Neuronal stem cell (in vitro differentiated cells): ENCODE data around the gene AATF.

Source experiments
- DNase-seq: peaks from one replicate; pipeline ENCODE4 v3.0.0-alpha.2; 2013; ENCODE audit warnings: low spot score
- H2AFZ ChIP-seq: one replicate; pipeline ENCODE4 v1.6.1; 2013; ENCODE audit warnings: mild to moderate bottlenecking, low read length, inconsistent platforms
- H2AK5ac ChIP-seq: 2 replicates; pipeline ENCODE4 v1.6.1; 2013; ENCODE audit warnings: low read depth, mild to moderate bottlenecking, inconsistent platforms, low read length, moderate library complexity, mixed read lengths
- H2BK120ac ChIP-seq: 2 replicates; pipeline ENCODE4 v1.6.1; 2013; ENCODE audit warnings: low read depth, mild to moderate bottlenecking, inconsistent platforms, low read length, moderate library complexity, mixed read lengths
- H2BK12ac ChIP-seq: one replicate; pipeline ENCODE4 v1.6.1; 2013; ENCODE audit warnings: low read length, inconsistent platforms
- H2BK15ac ChIP-seq: 2 replicates; pipeline ENCODE4 v1.6.1; 2013; ENCODE audit warnings: mild to moderate bottlenecking, low read length, inconsistent platforms, mixed read lengths
- H2BK5ac ChIP-seq: one replicate; pipeline ENCODE4 v1.6.1; 2013; ENCODE audit warnings: inconsistent platforms, mild to moderate bottlenecking, low read length, moderate library complexity
- H3K14ac ChIP-seq: one replicate; pipeline ENCODE4 v1.6.1; 2013; ENCODE audit warnings: low read length, inconsistent platforms
- H3K18ac ChIP-seq: 2 replicates; pipeline ENCODE4 v1.6.1; 2013; ENCODE audit warnings: low read length, inconsistent platforms
- H3K23ac ChIP-seq: 2 replicates; pipeline ENCODE4 v1.6.1; 2013; ENCODE audit warnings: low read depth, mild to moderate bottlenecking, mixed read lengths, low read length, inconsistent platforms; ENCODE audit not compliant: poor library complexity
- H3K27ac ChIP-seq: replicated peaks from 3 replicates; pipeline ENCODE4 v1.5.1; 2013; ENCODE audit warnings: low read length, inconsistent platforms
- H3K27me3 ChIP-seq, 3 experiments: 2 replicates each; pipeline ENCODE4 v1.6.1; 2013; ENCODE audit warnings: low read length in 3 of 3, mild to moderate bottlenecking in 2 of 3, inconsistent platforms in 1 of 3, low read depth in 1 of 3, mixed read lengths in 1 of 3, moderate library complexity in 1 of 3; ENCODE audit not compliant: control insufficient read depth in 3 of 3, insufficient read depth in 3 of 3
- H3K36me3 ChIP-seq, 2 donors: replicated peaks in 1 of 2; 2 replicates each; pipeline ENCODE4 v1.6.1; 2013; ENCODE audit warnings: low read length in 2 of 2; ENCODE audit not compliant: control insufficient read depth in 2 of 2, insufficient read depth in 2 of 2
- H3K4ac ChIP-seq: 2 replicates; pipeline ENCODE4 v1.6.1; 2013; ENCODE audit warnings: inconsistent platforms, mild to moderate bottlenecking, low read length, moderate library complexity
- H3K4me1 ChIP-seq, 2 donors: 1 replicate in 1 of 2; 2 replicates in 1 of 2; pipeline ENCODE4 v1.6.1; 2013; ENCODE audit warnings: low read length in 2 of 2, low read depth in 1 of 2; ENCODE audit not compliant: control insufficient read depth in 2 of 2, insufficient read depth in 1 of 2
- H3K4me2 ChIP-seq: one replicate; pipeline ENCODE4 v1.6.1; 2013; ENCODE audit warnings: mild to moderate bottlenecking, low read length, inconsistent platforms; ENCODE audit not compliant: insufficient read depth, poor library complexity, severe bottlenecking
- H3K4me3 ChIP-seq, 2 donors: 2 replicates each; pipeline ENCODE4 v1.5.1; 2013; ENCODE audit warnings: low read length in 2 of 2, mild to moderate bottlenecking in 2 of 2, inconsistent platforms in 1 of 2, moderate library complexity in 1 of 2
- H3K79me1 ChIP-seq: one replicate; pipeline ENCODE4 v1.6.1; 2013; ENCODE audit warnings: low read depth, mild to moderate bottlenecking, inconsistent platforms, low read length, moderate library complexity
- H3K9ac ChIP-seq: one replicate; pipeline ENCODE4 v1.6.1; 2013; ENCODE audit warnings: mild to moderate bottlenecking, low read depth, low read length, inconsistent platforms; ENCODE audit not compliant: poor library complexity
- H3K9me3 ChIP-seq, 2 donors: replicated peaks in 1 of 2; 2 replicates each; pipeline versions ENCODE3 to v1.6.1; 2013; ENCODE audit warnings: low read length in 2 of 2, mild to moderate bottlenecking in 2 of 2, inconsistent platforms in 1 of 2, low read depth in 1 of 2, mixed read lengths in 1 of 2, moderate library complexity in 1 of 2; ENCODE audit not compliant: control insufficient read depth in 2 of 2, insufficient read depth in 1 of 2
- H4K8ac ChIP-seq: one replicate; pipeline ENCODE4 v1.6.1; 2013; ENCODE audit warnings: low read depth, mild to moderate bottlenecking, inconsistent platforms, low read length, moderate library complexity
- H4K91ac ChIP-seq: one replicate; pipeline ENCODE4 v1.6.1; 2013; ENCODE audit warnings: low read length, low read depth, mild to moderate bottlenecking, inconsistent platforms; ENCODE audit not compliant: poor library complexity
- WGBS, 2 donors: extraction: QIAGEN DNeasy Blood & Tissue Kit; methylation state at CpG; one replicate each; pipeline ENCODE4 v1.1.7; 2013; ENCODE audit warnings: missing lambda C conversion rate in 2 of 2, mixed read lengths in 1 of 2; ENCODE audit not compliant: insufficient read length in 2 of 2, insufficient replicate concordance in 1 of 2; ENCODE audit errors: extremely low coverage in 2 of 2; 5-methylcytosine and 5-hydroxymethylcytosine counted together

AATF gene

DNA sequence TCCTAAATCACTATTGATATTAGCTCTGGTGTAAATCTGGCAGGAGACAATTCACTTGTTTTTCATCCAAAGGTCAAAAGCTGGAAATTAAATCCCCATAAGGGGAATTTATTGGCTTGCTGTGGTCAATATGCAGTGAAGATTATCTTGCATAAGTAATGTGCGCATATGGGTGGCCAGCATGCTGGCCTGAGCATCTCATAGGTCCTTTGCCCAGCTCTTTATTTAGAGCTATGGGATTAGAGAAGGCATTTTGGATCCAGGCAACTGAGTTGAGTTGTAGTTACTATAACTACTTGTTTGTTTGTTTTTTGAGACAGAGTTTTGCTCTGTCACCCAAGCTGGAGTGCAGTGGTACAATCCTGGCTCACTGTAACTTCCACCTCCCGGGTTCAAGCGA is 110.7 kb downstream of the AATF start:
- Histone ChIP-seq H3K4ac (no peak overlapping the region), H3K9me3 (peaks cover 0 to under 1% of the 10 kb centered on the region in 2 donors), H3K4me1 (peaks cover 7% of the 10 kb centered on the region in 2 donors), H3K27me3 (no peaks in the 10 kb centered on the region), H2BK12ac (no peak overlapping the region), H3K18ac (no peak overlapping the region), H2BK15ac (no peak overlapping the region), H3K4me2 (no peak overlapping the region), H4K8ac (no peak overlapping the region), H2BK5ac (no peak overlapping the region), H3K36me3 (peaks cover 8 to 21% of the 10 kb centered on the region in 2 donors), H3K14ac (no peak overlapping the region), H2AFZ (no peak overlapping the region), H3K4me3 (no peak overlapping the region), H2BK120ac (no peak overlapping the region), H3K79me1 (no peaks in the 10 kb centered on the region), H3K23ac (no peak overlapping the region), H4K91ac (no peak overlapping the region), H3K9ac (no peak overlapping the region), H2AK5ac (no peak overlapping the region), H3K27ac (no peak overlapping the region)
- DNase-seq: no peak
- no CpG with 5 or more reads among the region's 3 CpGs for WGBS, 2 donors

DNA sequence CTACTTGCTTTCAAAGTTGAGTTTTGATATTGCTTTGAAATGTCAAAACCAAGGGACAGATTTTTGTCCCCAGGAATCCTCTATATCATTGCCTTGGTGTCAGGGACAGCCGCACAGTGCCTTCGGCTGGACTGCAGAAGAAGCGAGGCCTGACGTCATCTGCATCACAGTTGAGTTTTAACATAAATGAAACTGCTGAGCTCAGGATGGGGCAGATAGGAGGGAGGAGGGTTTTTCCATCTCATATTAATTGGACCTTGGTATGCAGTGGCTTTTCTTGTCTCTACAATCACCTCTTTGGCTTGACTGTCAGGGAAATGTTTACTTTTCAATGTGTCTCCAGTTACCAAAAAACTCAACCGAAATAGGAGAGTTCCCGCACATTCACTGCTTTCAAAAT is 111.3 kb downstream of the AATF start:
- no peak overlapping the region for H2BK15ac ChIP-seq
- H3K23ac ChIP-seq: no peak overlapping the region
- H3K4me2 ChIP-seq: no peak overlapping the region
- no peak overlapping the region for H2BK120ac ChIP-seq
- no peak overlapping the region for H3K27ac ChIP-seq
- peaks cover 2 to 3% of the 10 kb centered on the region in 2 donors for H3K4me1 ChIP-seq
- peaks cover 5 to 16% of the 10 kb centered on the region in 2 donors for H3K36me3 ChIP-seq
- H3K4ac ChIP-seq: no peak overlapping the region
- H3K9me3 ChIP-seq: no peaks in the 10 kb centered on the region
- H3K27me3 ChIP-seq: no peaks in the 10 kb centered on the region
- no peak overlapping the region for H3K4me3 ChIP-seq
- no peak overlapping the region for H3K9ac ChIP-seq
- H3K14ac ChIP-seq: no peak overlapping the region
- H4K8ac ChIP-seq: no peak overlapping the region
- no peak overlapping the region for H2AFZ ChIP-seq
- no peak overlapping the region for H4K91ac ChIP-seq
- no peak overlapping the region for H3K18ac ChIP-seq
- H2BK5ac ChIP-seq: no peak overlapping the region
- WGBS, 2 donors: no CpG with 5 or more reads among the region's 6 CpGs
- H2BK12ac ChIP-seq: no peak overlapping the region
- DNase-seq: no peak
- H2AK5ac ChIP-seq: no peak overlapping the region
- H3K79me1 ChIP-seq: no peaks in the 10 kb centered on the region

DNA sequence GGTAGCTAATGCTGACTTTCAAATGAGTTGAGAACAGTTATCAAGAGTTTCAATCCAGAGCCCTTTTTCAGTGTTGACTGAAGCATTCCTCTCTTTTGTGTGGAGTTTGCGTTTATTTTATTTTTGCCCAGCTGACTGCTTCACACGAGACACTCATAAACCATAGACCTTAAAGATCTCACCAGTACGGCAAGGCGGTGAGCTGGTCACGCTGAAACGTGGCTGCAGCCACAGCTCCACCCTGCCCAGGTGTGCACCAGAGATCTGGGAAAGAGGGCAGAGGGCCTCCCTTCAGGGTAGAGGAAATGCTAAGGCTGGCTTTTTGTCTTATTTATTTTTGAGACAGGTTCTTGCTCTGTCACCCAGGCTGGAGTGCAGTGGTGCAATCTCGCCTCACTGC is 112.2 kb downstream of the AATF start:
- Histone ChIP-seq H3K23ac (no peak overlapping the region), H2BK15ac (no peak overlapping the region), H2BK120ac (no peak overlapping the region), H3K4ac (no peak overlapping the region), H3K4me1 (peaks cover 3% of the 10 kb centered on the region in 2 donors), H2AFZ (no peak overlapping the region), H3K4me3 (no peak overlapping the region), H3K36me3 (peaks cover 5 to 16% of the 10 kb centered on the region in 2 donors), H2BK12ac (no peak overlapping the region), H2BK5ac (no peak overlapping the region), H3K27me3 (peaks cover 0 to 5% (median 3%) of the 10 kb centered on the region in 3 experiments), H3K14ac (no peak overlapping the region), H3K18ac (no peak overlapping the region), H4K8ac (no peak overlapping the region), H3K27ac (no peak overlapping the region), H4K91ac (no peak overlapping the region), H3K79me1 (no peaks in the 10 kb centered on the region), H3K9me3 (no peaks in the 10 kb centered on the region), H3K9ac (no peak overlapping the region), H3K4me2 (no peak overlapping the region), H2AK5ac (no peak overlapping the region)
- DNase-seq: no peak
- no CpG with 5 or more reads among the region's 7 CpGs for WGBS, 2 donors

DNA sequence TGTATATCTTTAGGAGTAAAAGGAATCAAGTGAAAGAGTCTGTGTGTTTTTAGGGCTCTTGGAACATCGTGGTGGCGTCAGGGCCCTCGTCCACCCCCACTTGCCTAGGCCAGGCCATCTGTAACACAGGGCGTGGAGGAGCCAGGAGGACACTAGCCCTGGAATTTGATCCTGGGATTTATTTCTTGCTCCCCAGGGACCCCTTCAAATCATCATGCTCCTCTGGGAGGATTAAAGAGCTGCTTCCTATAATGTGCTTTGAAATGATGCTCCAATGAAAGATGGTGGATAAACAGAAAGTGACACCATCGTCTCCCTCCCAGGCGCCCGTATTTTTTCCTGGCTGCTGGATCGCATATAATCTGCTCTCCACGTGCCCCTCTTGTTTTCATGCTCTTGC is 113.3 kb downstream of the AATF start:
- Histone ChIP-seq H3K4me3 (no peak overlapping the region), H3K9me3 (no peaks in the 10 kb centered on the region), H2BK15ac (no peak overlapping the region), H4K91ac (no peak overlapping the region), H3K4ac (no peak overlapping the region), H2AFZ (peak overlapping the region; percentile 7), H3K4me1 (peaks cover 3 to 4% of the 10 kb centered on the region in 2 donors), H3K18ac (no peak overlapping the region), H2BK12ac (no peak overlapping the region), H2AK5ac (no peak overlapping the region), H4K8ac (no peak overlapping the region), H3K9ac (no peak overlapping the region), H3K36me3 (peaks cover 0 to 7% of the 10 kb centered on the region in 2 donors), H2BK120ac (no peak overlapping the region), H3K27ac (no peak overlapping the region), H3K27me3 (peaks cover 0 to 5% (median 3%) of the 10 kb centered on the region in 3 experiments), H2BK5ac (no peak overlapping the region), H3K79me1 (no peaks in the 10 kb centered on the region), H3K23ac (no peak overlapping the region), H3K14ac (no peak overlapping the region), H3K4me2 (no peak overlapping the region)
- DNase-seq: no peak
- WGBS, 2 donors: no CpG with 5 or more reads among the region's 9 CpGs
